ENCODE data around the gene RRP9. TPM values are rescaled to one million over a fixed set of nuclear protein-coding genes. Genes with fewer than 3 reads are reported as not detected.
"Not testable (repeated sequence)": the region's sequence is repeated elsewhere in the genome, so short reads cannot be mapped to it uniquely, and the experiment has no call there.

RRP9 gene
- total RNA-seq, 1 donor from 2014 or later, result 20.6 TPM

DNA sequence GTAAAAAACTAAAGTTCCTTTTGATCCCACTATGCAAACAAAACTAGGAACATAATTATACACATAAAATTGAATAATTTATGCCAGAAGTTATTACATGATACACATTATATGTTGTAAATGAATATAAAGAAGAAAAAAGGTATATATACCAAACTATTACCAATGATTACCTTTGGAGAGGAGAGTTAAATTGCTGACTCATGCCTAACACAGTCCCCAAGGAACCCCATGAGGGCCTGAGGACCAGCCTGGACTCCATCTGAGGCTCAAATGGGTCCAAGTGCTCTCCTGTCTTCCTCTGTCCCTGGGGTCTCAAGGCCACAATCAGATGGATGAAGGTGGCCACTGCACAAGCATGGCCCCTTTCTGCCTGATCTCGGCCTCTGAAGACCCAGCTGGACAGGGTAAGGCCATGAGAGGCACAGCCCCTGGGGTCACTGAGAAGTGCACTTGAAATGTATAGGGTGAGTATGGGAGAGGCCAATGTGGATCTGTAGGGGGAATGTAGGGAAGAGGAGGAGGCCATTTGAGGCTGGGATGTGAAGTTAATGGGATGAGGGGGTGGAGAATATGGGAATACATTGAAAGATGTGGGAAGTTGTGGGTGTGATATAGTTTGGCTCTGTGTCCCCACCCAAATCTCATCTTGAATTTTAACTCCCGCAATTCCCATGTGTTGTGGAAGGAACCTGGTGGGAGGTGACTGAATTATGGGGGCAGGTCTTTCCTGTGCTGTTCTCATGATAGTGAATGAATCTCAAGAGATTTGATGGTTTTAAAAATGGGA is 37.5 kb downstream of the RRP9 start:
- TF ChIP-seq CTCF (IDR thresholded peaks at IDR 0.05; ENCODE audit: unreplicated experiment), result no peak
- Mint-ChIP-seq H3K4me1 (ENCODE audit: unreplicated experiment) (peaks cover 7% of the 10 kb centered on the region), H3K36me3 (ENCODE audit: low read depth, unreplicated experiment) (peaks cover 10% of the 10 kb centered on the region)

DNA sequence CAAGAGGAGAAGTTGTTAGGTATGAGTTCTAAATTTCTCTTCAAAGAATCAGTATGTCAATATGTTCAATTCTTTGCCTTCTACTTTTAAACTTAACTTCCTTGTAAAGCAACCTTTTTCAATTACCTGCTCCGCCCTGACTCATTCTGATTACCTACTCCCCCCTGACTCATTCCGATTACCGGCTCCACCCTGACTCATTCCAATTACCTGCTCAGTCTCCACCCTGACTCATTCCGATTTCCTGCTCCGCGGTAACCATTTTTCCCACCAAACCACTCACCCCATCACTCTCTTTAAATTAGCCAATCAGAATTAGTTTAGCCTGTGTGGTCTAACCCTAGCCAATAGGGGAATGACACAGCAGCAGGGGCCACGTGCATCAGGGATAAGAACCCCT is 39.3 kb downstream of the RRP9 start:
- H3K27me3 Mint-ChIP-seq (ENCODE audit: unreplicated experiment); H3K27ac Mint-ChIP-seq (ENCODE audit: unreplicated experiment); DNase-seq (ENCODE audit: low spot score); H3K36me3 Mint-ChIP-seq (ENCODE audit: low read depth, unreplicated experiment); H3K9me3 Mint-ChIP-seq (ENCODE audit: unreplicated experiment); H3K4me3 Mint-ChIP-seq (ENCODE audit: unreplicated experiment): not testable (repeated sequence)
- peaks cover 23% of the 10 kb centered on the region for H3K4me1 Mint-ChIP-seq (ENCODE audit: unreplicated experiment)

More for the DNA sequence above, 37.5 kb downstream of the RRP9 start:
- no peak for DNase-seq (ENCODE audit: low spot score)
- Mint-ChIP-seq H3K4me3 (ENCODE audit: unreplicated experiment) (no peak overlapping the region), H3K27ac (ENCODE audit: unreplicated experiment) (no peak overlapping the region), H3K9me3 (ENCODE audit: unreplicated experiment) (no peaks in the 10 kb centered on the region), H3K27me3 (ENCODE audit: unreplicated experiment) (peaks cover 5% of the 10 kb centered on the region)

GRCh38 chr3:51900043-51900442 is 41.7 kb downstream of the RRP9 start:
- H3K36me3 Mint-ChIP-seq (ENCODE audit: low read depth, unreplicated experiment); H3K9me3 Mint-ChIP-seq (ENCODE audit: unreplicated experiment): not testable (repeated sequence)
- H3K4me1 Mint-ChIP-seq (ENCODE audit: unreplicated experiment), result peaks cover 31% of the 10 kb centered on the region

DNA sequence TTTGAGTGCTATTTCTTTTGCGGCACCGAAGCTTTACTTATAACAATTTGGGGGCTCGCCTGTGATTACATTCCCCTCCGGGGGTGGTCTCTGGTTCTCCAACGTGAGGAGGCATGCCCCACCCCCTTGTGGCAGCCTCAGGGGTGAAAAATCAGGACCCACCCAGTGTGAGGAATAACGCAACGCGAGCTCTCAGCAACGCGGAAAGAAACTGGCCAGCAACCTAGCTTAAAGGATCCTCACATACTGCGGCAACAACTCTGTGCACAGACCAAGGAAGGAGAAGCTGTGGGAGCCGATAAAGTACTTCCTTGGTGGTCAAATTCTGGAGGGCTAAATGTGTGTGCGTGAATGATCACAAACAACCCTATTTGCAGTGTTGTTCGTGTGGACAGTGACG is 44.3 kb downstream of the RRP9 start:
- Mint-ChIP-seq H3K4me3 (ENCODE audit: unreplicated experiment) (no peak overlapping the region), H3K4me1 (ENCODE audit: unreplicated experiment) (peaks cover 31% of the 10 kb centered on the region), H3K27me3 (ENCODE audit: unreplicated experiment) (peaks cover 4% of the 10 kb centered on the region), H3K27ac (ENCODE audit: unreplicated experiment) (peak overlapping the region; percentile 95), H3K36me3 (ENCODE audit: low read depth, unreplicated experiment) (no peaks in the 10 kb centered on the region), H3K9me3 (ENCODE audit: unreplicated experiment) (peaks cover 8% of the 10 kb centered on the region)
- no peak for TF ChIP-seq CTCF (IDR thresholded peaks at IDR 0.05; ENCODE audit: unreplicated experiment)
- DNase-seq (ENCODE audit: low spot score), result no peak

More at GRCh38 chr3:51900043-51900442, 41.7 kb downstream of the RRP9 start:
- H3K4me3 Mint-ChIP-seq (ENCODE audit: unreplicated experiment); DNase-seq (ENCODE audit: low spot score); H3K27me3 Mint-ChIP-seq (ENCODE audit: unreplicated experiment); H3K27ac Mint-ChIP-seq (ENCODE audit: unreplicated experiment): not testable (repeated sequence)

DNA sequence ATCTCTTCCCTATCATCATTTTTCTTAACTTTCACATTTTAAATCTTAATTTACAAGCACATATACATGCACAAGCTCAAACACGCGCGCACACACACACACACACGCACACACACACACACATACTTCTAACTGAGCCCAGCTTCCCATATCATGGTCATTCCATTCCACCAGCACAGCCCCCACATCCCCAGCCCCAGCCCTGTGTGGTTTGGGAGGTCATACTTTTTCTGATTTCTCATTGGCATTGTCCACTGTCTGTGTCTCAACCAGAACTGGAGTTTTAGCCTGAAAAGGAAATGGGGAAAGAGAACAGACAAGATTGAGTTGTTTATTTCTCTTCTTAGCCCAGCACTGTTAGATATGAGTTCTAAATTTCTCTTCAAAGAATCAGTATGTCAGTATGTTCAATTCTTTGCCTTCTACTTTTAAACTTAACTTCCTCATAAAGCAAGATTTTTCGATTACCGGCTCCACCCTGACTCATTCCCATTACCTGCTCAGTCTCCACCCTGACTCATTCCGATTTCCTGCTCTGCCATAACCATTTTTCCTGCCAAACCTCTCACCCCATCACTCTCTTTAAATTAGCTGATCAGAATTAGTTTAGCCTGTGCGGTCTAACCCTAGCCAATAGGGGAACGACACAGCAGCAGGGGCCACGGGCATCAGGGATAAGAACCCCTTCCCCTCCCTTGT is 44.9 kb downstream of the RRP9 start:
- H3K27me3 Mint-ChIP-seq (ENCODE audit: unreplicated experiment), result peaks cover 4% of the 10 kb centered on the region

More for the DNA sequence above, 44.9 kb downstream of the RRP9 start:
- Mint-ChIP-seq H3K4me3 (ENCODE audit: unreplicated experiment) (no peak overlapping the region), H3K36me3 (ENCODE audit: low read depth, unreplicated experiment) (no peaks in the 10 kb centered on the region), H3K27ac (ENCODE audit: unreplicated experiment) (no peak overlapping the region), H3K9me3 (ENCODE audit: unreplicated experiment) (peaks cover 8% of the 10 kb centered on the region), H3K4me1 (ENCODE audit: unreplicated experiment) (peaks cover 31% of the 10 kb centered on the region)
- DNase-seq (ENCODE audit: low spot score), result no peak
- no peak for TF ChIP-seq CTCF (IDR thresholded peaks at IDR 0.05; ENCODE audit: unreplicated experiment)

All from endothelial cell (in vitro differentiated cells).